Measurements from ENCODE around the gene RNASE11. TPM values are rescaled to one million over a fixed set of nuclear protein-coding genes. Genes with fewer than 3 reads are reported as not detected.

Gene RNASE11
- polyA plus RNA-seq = not detected

- Mint-ChIP-seq H3K27ac (no peak within 1 kb of the TSS), H3K27me3 (peaks cover 11% of the 10 kb centered on the region)
Observed at GRCh38 chr14:20587489-20588154, at the start of gene RNASE11. TSS of gene RNASE11 (minus strand) at chr14:20588001.

GRCh38 chr14:20632831-20633691 lies 45.3 kb upstream of the RNASE11 start:
- Mint-ChIP-seq H3K4me3 (peak overlapping the region; percentile 80 to 95 (median 84)), H3K36me3 (no peaks in the 10 kb centered on the region), H3K27me3 (peaks cover 45% of the 10 kb centered on the region), H3K4me1 (peaks cover 25 to 40% (median 37%) of the 10 kb centered on the region in 3 donors), H3K9me3 (peaks cover 0 to 5% (median 0%) of the 10 kb centered on the region in 3 donors), H3K27ac (peak overlapping the region; percentile 92 to 97 (median 94))

More at GRCh38 chr14:20587489-20588154, at the start of gene RNASE11:
- H3K4me1 Mint-ChIP-seq = peaks cover 0 to 5% (median 0%) of the 10 kb centered on the region in 3 donors
- H3K9me3 Mint-ChIP-seq = peaks cover 2 to 9% (median 2%) of the 10 kb centered on the region in 3 donors
- H3K36me3 Mint-ChIP-seq = peaks cover 5% of the 10 kb centered on the region
- H3K4me3 Mint-ChIP-seq = no peak within 1 kb of the TSS

GRCh38 chr14:20632448-20632830 lies 44.6 kb upstream of the RNASE11 start:
- Mint-ChIP-seq H3K4me1 (peaks cover 27 to 46% (median 43%) of the 10 kb centered on the region in 3 donors), H3K36me3 (no peaks in the 10 kb centered on the region), H3K4me3 (peak overlapping the region; percentile 80 to 95 (median 84)), H3K27ac (peak overlapping the region; percentile 92 to 97 (median 94)), H3K9me3 (peaks cover 0 to 5% (median 0%) of the 10 kb centered on the region in 3 donors), H3K27me3 (peaks cover 52% of the 10 kb centered on the region)

DNA sequence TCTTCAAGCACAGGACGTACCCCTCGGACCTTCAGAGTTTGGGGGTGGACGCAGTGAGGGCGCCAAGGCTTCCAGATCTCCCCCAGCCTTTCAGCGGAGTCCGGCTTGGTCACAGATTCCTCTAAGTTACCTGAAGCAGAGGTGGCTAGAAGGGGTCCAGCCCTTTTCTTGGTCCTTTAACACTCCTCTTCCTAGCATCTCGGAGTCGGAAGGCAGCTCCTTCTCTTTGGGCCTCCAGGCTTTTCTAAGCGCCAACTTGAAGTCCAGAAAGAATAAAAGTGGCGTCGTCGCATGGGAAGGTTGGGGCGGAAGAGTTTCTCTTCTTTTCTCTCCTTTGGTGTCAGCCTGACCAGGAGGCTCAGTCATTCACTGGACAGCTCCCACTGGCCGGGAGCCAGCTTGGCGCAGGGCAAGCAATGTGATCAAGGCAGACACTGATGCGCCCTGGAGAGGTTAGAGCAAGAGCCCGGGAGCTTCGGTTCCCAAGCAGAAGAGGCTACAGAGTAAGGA lies 44.1 kb upstream of the RNASE11 start:
- H3K4me1 Mint-ChIP-seq = peaks cover 31 to 51% (median 47%) of the 10 kb centered on the region in 3 donors
- peaks cover 53% of the 10 kb centered on the region for H3K27me3 Mint-ChIP-seq
- H3K9me3 Mint-ChIP-seq = peaks cover 0 to 5% (median 0%) of the 10 kb centered on the region in 3 donors
- no peaks in the 10 kb centered on the region for H3K36me3 Mint-ChIP-seq
- H3K27ac Mint-ChIP-seq = peak overlapping the region; percentile 88 to 97 (median 94)
- peak overlapping the region; percentile 80 to 95 (median 84) for H3K4me3 Mint-ChIP-seq

DNA sequence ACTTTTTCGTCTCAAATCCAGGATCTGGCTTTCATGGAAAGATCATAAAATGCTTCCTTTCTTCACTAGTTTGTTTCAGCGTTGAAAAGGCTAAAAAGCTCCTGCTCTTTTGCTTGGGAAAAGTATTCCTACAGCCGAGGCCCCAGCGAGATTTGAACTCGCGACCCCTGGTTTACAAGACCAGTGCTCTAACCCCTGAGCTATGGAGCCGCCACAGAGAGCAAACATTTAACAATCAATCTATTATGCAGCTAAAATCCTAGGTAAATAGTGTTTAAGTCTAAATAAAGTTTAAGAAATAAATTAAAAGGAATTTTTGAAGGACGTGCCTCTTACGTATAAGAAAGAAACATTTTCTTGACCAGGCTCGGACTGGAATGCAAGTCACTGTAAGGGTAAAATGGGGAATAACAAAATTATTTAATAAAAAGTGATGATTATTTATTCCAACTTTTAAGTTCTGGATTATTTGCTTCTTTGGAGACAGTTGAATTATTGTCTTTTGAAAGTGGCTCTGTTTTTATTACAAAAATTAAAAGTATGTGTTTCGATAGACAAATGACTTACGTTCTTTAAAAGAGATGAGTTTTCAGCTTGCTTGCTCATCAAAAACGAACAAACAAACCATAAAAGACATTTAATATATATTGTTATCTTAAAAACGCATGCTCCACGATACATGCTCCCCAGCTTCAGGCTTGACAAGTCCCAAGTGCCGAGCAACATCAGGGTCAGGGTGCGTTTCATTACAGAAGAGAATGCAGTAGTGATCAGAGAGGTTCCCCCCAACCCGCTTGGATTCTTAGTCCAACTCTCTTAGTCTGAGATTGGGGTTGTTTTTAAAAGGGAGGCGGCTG lies 43.5 kb upstream of the RNASE11 start:
- peaks cover 53% of the 10 kb centered on the region for H3K27me3 Mint-ChIP-seq
- H3K4me3 Mint-ChIP-seq = peak overlapping the region; percentile 81 to 95 (median 89)
- H3K9me3 Mint-ChIP-seq = peaks cover 0 to 5% (median 0%) of the 10 kb centered on the region in 3 donors
- no peaks in the 10 kb centered on the region for H3K36me3 Mint-ChIP-seq
- peaks cover 34 to 55% (median 52%) of the 10 kb centered on the region in 3 donors for H3K4me1 Mint-ChIP-seq
- peak overlapping the region; percentile 93 to 97 (median 94) for H3K27ac Mint-ChIP-seq

- H3K27me3 Mint-ChIP-seq = peaks cover 55% of the 10 kb centered on the region
- peak overlapping the region; percentile 70 to 92 (median 89) for H3K4me3 Mint-ChIP-seq
- H3K27ac Mint-ChIP-seq = peak overlapping the region; percentile 90 to 97 (median 93)
- no peaks in the 10 kb centered on the region for H3K36me3 Mint-ChIP-seq
- peaks cover 37 to 59% (median 57%) of the 10 kb centered on the region in 3 donors for H3K4me1 Mint-ChIP-seq
- H3K9me3 Mint-ChIP-seq = peaks cover 0 to 5% (median 0%) of the 10 kb centered on the region in 3 donors
Observed at GRCh38 chr14:20630340-20631022, 42.7 kb upstream of the RNASE11 start.

- Mint-ChIP-seq H3K4me1 (peaks cover 49 to 76% (median 70%) of the 10 kb centered on the region in 3 donors), H3K27me3 (peaks cover 49% of the 10 kb centered on the region), H3K36me3 (no peaks in the 10 kb centered on the region), H3K27ac (peak overlapping the region; percentile 28 to 99 (median 96)), H3K4me3 (peak overlapping the region in 2 of 4 donors; percentile 31 to 92), H3K9me3 (peaks cover 0 to 2% (median 0%) of the 10 kb centered on the region in 3 donors)
Observed at GRCh38 chr14:20628063-20628854, 40.5 kb upstream of the RNASE11 start.

GRCh38 chr14:20627346-20628027 lies 39.7 kb upstream of the RNASE11 start:
- Mint-ChIP-seq H3K9me3 (peaks cover 0 to 2% (median 0%) of the 10 kb centered on the region in 3 donors), H3K36me3 (no peaks in the 10 kb centered on the region), H3K27ac (peak overlapping the region; percentile 15 to 99 (median 96)), H3K4me3 (peak overlapping the region in 2 of 4 donors; percentile 81 to 92), H3K27me3 (peaks cover 41% of the 10 kb centered on the region), H3K4me1 (peaks cover 47 to 72% (median 69%) of the 10 kb centered on the region in 3 donors)

GRCh38 chr14:20626274-20626673 lies 38.5 kb upstream of the RNASE11 start:
- H3K4me3 Mint-ChIP-seq = peak overlapping the region; percentile 78 to 92 (median 91)
- H3K4me1 Mint-ChIP-seq = peaks cover 43 to 67% (median 62%) of the 10 kb centered on the region in 3 donors
- peaks cover 0 to 2% (median 0%) of the 10 kb centered on the region in 3 donors for H3K9me3 Mint-ChIP-seq
- H3K27ac Mint-ChIP-seq = peak overlapping the region; percentile 46 to 99 (median 96)
- H3K36me3 Mint-ChIP-seq = no peaks in the 10 kb centered on the region
- H3K27me3 Mint-ChIP-seq = peaks cover 34% of the 10 kb centered on the region

DNA sequence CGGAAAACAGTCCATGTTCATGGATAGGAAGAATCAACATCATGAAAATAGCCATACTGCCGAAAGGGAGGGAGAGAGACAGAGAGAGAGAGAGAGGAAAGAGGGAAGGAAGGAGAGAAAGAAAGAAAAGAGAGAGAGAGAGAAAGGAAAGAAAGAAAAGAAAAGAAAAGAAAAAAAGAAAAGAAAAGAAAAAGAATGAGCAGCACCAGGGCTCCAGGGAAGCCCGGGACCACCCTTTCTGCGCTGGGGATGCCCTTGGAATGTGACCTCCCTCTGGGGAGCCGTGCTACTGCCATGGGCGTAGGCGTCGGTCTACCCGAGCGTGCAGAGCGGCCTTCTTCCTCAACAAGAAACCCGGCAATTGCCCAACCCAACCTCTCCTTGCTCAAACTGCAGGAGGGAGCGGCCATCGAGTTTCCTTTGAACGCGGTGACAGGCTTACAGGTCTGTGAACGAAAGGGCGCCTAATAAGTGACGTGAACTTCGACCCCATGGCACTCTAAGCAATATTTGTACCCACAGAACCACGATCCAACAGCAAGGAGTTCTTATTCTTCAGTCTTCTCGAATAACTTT lies 36.8 kb upstream of the RNASE11 start:
- Mint-ChIP-seq H3K27me3 (peaks cover 28% of the 10 kb centered on the region), H3K4me3 (peak overlapping the region; percentile 78 to 92 (median 91)), H3K36me3 (no peaks in the 10 kb centered on the region), H3K4me1 (peaks cover 34 to 56% (median 50%) of the 10 kb centered on the region in 3 donors), H3K9me3 (peaks cover 0 to 2% (median 0%) of the 10 kb centered on the region in 3 donors), H3K27ac (peak overlapping the region; percentile 95 to 99 (median 96))

- Mint-ChIP-seq H3K9me3 (peaks cover 0 to 2% (median 0%) of the 10 kb centered on the region in 3 donors), H3K27ac (peak overlapping the region; percentile 78 to 99 (median 96)), H3K4me3 (peak overlapping the region; percentile 78 to 92 (median 91)), H3K4me1 (peaks cover 32 to 51% (median 45%) of the 10 kb centered on the region in 3 donors), H3K27me3 (peaks cover 26% of the 10 kb centered on the region), H3K36me3 (no peaks in the 10 kb centered on the region)
Observed at GRCh38 chr14:20623798-20624197, 36.0 kb upstream of the RNASE11 start.

DNA sequence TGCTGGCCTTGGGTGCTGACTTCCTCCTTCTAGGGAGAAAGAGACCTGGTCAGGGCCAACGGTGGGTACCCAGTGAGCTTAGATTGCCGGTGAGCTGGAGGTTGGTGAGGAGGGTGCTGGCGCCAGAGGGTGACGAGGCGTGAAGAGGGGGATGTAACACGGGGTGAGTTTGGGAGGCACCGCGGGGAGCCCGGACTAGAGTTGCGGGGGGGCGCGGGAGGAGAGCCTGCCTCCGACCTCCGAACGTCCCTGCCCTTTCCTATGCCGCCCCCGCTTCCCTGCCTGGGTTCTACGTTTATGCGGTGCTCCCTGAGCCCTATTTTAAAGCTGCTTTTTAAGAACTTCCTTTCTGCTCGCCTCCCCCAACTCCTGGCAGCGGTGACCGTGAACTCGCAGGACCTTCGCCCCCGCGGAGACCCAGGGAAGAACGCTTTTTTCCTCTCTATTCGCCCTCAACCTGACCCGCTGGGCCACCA lies 35.1 kb upstream of the RNASE11 start:
- Mint-ChIP-seq H3K9me3 (peaks cover 0 to 2% (median 0%) of the 10 kb centered on the region in 3 donors), H3K4me1 (peaks cover 32 to 49% (median 44%) of the 10 kb centered on the region in 3 donors), H3K36me3 (no peaks in the 10 kb centered on the region), H3K4me3 (peak overlapping the region; percentile 78 to 92 (median 89)), H3K27me3 (peaks cover 19% of the 10 kb centered on the region), H3K27ac (peak overlapping the region; percentile 34 to 87 (median 54))

Measured in IgD-negative memory B cell (primary cell).